GM19467 (cell line): Measurements from ENCODE around the gene HES5.

Experiments used
- ATAC-seq: cut with Tn5 transposase; IDR thresholded peaks from one replicate; pipeline ENCODE4 v1.9.1; 2021; ENCODE audit warnings: mild to moderate bottlenecking, moderate library complexity; ENCODE audit not compliant: unreplicated experiment

Gene HES5

GRCh38 chr1:2502661-2503553, 27.2 kb downstream of the HES5 start:
- ATAC-seq = no peak

GRCh38 chr1:2502210-2502609, 27.9 kb downstream of the HES5 start:
- no peak for ATAC-seq

DNA sequence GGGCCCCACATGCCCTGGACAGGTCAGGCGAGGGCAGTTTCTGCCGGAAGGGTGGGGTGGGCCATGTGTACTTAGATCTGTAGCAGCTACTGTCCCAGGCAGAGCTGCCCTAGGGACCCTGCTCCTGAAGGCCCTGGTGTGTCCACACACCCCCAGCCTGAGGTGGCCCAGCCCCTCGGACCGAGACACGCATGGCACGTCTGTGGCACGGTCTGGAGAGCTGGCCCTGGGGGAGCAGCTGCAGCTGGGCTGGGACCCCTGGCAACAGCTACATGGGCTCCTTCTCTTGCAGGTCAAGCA, 28.3 kb downstream of the HES5 start:
- ATAC-seq = no peak

- no peak for ATAC-seq
Measured at GRCh38 chr1:2501041-2501819, 28.8 kb downstream of the HES5 start.

- no peak for ATAC-seq
Measured at GRCh38 chr1:2499986-2500596, 30.0 kb downstream of the HES5 start.

- no peak for ATAC-seq
Measured at GRCh38 chr1:2499260-2499659, 30.8 kb downstream of the HES5 start.

DNA sequence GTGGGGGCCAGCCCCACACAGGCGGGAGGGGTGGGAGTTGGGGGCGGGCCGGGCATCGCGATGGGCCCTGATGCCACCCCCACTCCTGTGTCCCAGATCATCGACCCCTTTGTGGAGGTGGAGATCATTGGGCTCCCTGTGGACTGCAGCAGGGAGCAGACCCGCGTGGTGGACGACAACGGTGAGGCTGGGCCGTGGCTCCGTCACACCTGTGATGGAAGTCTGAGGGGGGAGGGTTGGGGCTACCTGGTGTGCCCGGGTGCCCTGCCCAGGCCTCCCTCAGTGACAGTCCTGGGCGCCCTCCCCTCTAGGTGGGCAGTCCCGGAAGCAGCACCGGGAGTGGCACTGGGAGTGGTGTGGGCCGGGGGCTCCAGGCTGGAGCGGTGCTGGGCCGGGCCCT, 31.4 kb downstream of the HES5 start:
- no peak for ATAC-seq

DNA sequence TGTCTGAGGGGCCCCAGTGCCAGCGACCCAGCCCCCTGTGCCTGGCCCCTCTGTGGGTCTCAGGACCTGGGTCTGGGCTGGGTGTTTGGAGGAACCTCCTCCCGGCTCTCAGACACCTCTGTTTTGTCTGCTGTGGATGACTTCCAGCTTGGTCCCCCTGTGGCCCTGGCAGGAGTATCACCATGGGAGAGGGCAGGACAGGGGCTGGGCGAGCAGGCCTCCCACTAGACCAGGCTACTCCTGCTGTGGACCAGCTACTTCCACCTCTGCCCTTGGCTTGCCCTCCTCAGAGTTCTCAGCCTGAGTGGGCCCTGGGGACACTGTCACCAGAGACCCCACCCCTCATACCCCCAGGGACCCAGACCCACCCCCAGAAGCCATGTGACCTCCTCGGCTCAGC, 32.2 kb downstream of the HES5 start:
- ATAC-seq = no peak

GRCh38 chr1:2496746-2497145, 33.3 kb downstream of the HES5 start:
- ATAC-seq = no peak

DNA sequence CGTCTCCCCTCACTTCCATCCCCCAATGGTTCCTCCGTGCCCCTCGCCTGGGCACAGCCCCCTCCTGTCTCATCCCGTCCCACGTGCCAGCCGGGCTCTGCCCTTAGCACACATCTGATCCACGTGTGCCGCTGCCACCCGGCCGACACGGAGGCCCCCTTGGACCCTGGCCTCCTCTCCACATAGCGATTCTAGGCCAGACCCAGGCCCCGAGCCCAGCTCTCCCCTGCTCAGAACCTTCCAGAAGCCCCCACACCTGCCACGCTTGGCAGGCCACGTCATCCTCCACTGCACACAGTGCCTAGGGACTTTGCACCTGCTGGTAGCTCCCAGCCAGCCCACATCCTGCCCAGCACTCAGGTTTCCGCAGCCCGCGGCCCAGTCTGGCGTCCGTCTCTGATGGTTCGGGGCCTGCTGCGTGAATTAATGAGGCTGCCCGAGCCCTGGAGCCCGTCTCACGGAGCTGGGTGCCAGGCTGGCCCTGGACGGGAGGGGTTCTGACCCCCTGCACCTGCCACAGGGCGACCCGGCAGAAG, 33.9 kb downstream of the HES5 start:
- ATAC-seq = no peak

GRCh38 chr1:2495546-2495945, 34.5 kb downstream of the HES5 start:
- no peak for ATAC-seq

GRCh38 chr1:2495026-2495425, 35.0 kb downstream of the HES5 start:
- no peak for ATAC-seq

- no peak for ATAC-seq
Measured at GRCh38 chr1:2494323-2494693, 35.8 kb downstream of the HES5 start.

DNA sequence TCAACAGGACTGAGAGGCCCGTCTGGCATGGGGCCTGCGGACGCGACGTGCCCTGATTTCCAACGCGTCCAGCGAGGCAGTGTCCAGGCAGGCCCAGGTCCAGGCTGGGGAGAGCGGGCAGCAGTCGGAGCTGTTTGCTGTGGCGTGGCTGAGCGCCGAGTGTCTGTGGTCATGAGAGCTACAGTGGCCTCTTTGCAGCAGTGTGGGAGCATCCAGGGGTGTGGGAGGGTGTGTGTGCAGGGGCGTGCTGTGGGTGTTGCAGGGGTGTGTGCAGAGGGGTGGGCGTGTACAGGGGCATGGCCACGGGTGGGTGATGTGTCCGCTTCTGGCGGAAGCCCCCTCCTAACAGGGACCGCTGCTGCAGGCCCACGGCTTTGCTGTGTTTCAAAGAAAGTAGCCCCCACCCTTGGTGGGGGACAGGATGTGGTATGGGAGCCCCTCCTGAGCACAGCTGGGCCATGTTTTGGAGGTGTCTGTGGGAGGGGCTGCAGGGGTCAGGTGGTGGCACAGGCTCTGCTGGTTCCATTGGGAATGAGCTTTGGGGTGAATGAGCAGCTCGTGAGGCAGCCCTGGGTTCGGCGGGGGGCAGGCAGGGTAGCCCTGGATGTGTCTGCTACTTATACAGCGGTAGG, 36.3 kb downstream of the HES5 start:
- no peak for ATAC-seq

DNA sequence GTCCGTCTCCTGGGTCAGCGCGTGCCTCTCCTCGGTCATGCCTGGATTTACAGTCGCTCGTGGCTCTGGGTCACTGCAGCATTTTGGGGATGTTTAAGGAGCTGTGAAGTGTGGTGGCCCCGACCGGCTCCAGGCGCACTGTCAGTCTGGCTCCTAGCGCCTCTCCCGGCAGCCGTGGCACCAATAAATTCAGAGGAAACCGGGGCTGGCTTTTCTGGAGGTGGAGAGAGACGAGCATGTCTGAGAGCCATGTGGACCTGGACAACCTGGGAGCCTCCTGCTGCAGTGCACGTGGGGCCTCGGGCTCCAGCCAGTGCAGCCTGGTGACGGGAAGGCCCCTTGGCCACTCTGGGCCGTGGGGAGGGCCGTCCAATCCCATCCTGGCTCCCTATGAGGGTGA, 36.8 kb downstream of the HES5 start:
- no peak for ATAC-seq

DNA sequence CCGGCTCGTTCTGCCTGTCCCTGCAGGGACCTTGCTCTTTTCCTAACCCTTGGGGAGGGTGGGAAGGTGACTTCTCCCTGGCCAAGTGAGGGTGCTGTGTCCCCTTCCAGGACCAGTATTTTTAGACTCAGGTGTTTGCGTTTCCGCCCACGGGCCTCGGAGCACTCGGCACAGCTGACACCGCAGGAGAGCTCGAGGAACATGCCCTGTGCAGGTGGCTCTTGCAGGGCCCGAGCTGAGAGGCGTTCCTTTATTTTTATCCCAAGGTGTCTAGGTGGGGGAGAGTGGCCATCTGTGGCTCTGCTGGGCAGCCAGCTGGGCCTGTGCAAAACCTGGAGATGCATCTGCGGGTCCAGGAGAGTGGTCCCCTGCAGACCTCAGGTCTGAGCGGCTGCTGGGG, 38.0 kb downstream of the HES5 start:
- no peak for ATAC-seq

- ATAC-seq = no peak
Measured at GRCh38 chr1:2489615-2490014, 40.4 kb downstream of the HES5 start.

GRCh38 chr1:2488688-2489087, 41.4 kb downstream of the HES5 start:
- no peak for ATAC-seq

DNA sequence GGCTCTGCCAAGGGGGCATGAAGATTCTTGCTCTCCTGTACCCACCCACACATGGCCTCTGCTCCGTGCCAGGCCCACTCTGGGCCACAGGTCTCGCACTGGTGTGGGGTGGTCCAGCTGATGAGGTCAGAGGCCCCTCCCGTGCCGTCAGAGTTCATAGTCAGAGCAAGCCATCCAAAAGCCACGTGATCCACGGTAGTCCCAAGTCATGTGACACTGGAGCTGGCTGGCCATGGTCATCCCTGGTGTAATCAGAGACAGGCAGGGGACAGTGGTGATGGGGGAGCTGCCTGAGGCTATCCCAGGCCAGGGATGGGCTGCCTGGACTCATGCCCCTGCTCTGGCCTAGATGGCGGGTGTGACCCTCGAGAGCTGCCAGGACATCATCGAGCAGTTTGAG, 43.5 kb downstream of the HES5 start:
- ATAC-seq = no peak

- ATAC-seq = no peak
Measured at GRCh38 chr1:2486041-2486440, 44.0 kb downstream of the HES5 start.

DNA sequence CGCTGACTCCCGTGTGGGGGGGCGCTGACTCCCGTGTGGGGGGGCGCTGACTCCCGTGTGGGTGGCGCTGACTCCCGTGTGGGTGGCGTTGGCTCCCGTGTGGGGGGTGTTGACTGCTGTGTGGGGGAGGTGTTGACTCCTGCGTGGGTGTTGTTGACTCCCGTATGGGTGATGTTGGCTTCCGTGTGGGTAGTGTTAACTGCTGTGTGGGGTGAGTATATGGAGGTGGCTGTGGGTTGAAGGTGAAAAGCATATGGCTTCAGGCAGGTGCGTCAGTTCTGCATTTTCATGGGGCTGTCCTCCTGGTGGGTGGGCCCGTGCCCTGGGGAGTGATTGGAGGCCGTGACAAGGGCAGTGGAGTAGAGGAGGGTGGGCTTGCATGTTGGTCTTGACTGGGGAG, 46.1 kb downstream of the HES5 start:
- no peak for ATAC-seq
